T47D (cell line): ENCODE results near the gene DROSHA.

ENCODE experiments used
- DNase-seq, 2 experiments: peaks; one replicate each; pipeline versions ENCODE4 v3.0.0 to v3.0.0-alpha.2; 2011 to 2012; ENCODE audit warnings: low read depth in 1 of 2, low spot score in 1 of 2
- JUND ChIP-seq: IDR thresholded peaks from 2 replicates; pipeline ENCODE4 v1.6.1; 2012; ENCODE audit warnings: low read depth
- in situ Hi-C: cut with HindIII; loops from 2 replicates; pipeline ENCODE4 v1.10.0; 2016; ENCODE audit warnings: low sequenced_read_pairs, low pct_unique_long_range_greater_than_20kb

Gene DROSHA

DNA sequence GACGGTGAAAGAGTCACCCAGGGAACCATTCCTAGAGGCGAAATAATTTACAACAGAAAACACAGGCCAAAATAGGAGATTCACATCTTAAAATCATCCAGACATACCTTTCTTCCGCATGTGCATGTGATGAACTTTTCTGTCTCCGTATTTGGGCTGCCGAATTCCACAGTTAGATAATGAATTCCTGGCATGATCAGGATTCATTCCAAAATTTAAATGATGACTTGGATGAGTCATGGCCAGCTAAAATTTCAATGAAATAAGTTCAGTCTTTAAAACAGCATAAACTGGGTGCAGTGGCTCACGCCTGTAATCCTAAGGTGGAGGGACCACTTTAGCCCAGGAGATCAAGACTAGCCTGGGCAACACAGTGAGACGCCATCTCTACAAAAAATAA, 82.7 kb downstream of the DROSHA start:
- in situ Hi-C loops = no loop called here
- TF ChIP-seq JUND = no peak
- DNase-seq = no peak

DNA sequence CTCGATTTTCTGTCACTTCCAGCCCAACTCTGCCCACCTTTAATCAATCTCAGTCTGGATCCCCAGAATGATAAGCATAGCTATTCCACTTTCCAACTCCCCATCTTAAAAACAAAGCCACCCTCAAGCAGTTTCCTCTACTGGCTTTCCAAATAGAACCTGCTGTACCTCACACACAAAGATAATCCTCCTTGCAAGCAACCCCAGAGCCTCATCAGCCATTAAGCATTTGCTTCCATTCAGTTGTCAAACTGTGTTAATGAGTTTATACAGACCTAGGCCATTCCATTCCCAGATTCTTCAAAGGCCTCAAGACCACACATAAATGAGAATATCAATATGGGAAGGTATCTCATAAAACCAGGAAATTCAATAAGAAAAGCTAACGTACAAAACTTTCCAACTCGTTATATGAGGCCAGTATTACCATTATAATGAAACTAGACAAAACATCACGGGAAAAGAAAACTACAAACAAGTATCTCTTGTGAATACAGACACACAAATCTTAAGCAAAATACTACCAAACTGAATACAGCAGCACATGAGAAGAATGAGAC, 86.8 kb downstream of the DROSHA start:
- DNase-seq = no peak
- in situ Hi-C loops = no loop called here
- TF ChIP-seq JUND = no peak

DNA sequence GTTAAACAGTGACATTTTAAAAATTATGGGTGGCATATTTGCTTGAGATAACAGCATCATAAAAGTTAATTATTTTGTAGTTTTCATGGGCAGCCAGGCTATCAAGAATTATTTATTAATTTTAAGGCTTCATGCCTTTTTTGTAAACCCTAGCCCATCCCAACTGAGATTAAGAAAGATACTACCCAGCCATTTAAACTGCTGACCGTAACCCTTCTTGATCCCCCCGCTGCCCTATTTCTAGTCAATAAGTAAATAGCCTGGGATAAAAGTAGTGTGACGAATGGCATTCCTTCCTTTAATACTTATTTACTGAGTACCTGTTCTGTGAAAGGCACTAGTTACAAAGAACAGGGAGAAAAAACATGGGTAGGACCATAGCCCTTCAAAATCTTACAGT, 88.3 kb downstream of the DROSHA start:
- no peak for TF ChIP-seq JUND
- in situ Hi-C loops = no loop called here
- DNase-seq = no peak

DNA sequence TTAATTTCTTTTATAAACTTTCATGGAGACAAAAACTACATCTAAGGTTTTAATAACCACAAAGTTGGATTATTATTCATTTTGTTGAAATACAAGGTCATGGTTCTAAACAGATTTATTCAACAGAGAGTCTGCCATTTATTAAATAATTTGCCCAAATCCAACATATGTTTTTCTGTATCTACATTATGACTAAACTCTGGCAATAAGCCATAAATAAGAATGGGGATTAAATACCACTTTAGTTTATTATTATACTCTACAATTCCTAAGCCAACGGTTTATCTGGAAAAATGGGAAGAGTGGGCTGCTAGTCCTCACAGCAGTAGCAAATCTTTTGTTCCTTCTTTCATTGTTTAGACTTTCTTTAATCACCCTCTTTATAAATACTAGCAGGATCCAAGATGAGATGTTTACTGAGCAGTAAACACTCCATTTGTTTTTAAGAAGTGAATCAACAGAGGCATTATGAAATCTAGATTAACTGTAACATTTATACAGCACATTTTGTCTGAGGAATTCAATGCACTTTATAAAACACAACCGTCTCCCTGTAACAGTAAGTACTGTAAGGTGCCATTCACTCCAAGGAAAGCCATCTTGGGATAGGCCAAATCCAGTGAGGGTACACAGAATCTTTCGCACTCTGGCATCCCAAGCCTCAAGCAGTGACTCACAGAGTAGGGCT, 89.7 kb downstream of the DROSHA start:
- in situ Hi-C loops = no loop called here
- TF ChIP-seq JUND = no peak
- DNase-seq = no peak

DNA sequence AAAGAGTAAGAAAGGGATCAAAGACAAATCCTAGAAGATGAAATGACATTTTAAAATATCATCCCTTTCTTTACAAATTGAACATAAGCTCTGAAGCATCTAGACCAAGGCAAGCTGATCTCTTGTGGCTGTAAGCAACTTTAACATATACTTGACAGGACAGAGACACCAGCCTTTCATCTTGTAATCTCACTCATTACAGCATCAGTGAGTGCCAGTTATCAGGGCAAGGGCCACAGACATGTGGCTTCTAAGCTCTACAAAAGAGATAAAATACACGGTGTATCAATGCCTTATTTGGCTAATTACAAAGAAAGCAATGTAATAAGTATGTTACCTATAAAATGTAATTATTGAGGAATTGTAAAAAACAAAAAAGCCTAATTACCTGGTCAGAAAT, 95.0 kb downstream of the DROSHA start:
- in situ Hi-C loops = no loop called here
- DNase-seq = no peak
- no peak for TF ChIP-seq JUND

DNA sequence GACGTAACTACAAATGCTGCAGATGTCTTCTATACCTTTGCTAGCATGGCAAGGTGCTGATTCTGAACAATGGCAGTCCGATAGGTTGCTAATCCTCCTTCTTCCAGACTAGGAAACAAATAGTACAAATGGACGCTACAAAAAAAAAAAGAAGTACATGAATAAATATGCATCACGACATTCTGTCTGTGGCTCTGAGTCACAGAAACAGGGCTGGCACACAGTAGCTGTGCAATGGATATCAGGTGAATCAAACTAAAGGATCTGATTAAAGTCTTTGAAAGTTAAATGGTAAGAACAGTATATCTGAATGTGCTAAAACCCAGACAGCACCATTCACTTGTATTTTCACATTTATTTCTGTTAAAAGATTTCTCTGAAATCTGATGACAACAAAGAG, 96.2 kb downstream of the DROSHA start:
- DNase-seq = no peak
- in situ Hi-C loops = no loop called here
- TF ChIP-seq JUND = no peak

DNA sequence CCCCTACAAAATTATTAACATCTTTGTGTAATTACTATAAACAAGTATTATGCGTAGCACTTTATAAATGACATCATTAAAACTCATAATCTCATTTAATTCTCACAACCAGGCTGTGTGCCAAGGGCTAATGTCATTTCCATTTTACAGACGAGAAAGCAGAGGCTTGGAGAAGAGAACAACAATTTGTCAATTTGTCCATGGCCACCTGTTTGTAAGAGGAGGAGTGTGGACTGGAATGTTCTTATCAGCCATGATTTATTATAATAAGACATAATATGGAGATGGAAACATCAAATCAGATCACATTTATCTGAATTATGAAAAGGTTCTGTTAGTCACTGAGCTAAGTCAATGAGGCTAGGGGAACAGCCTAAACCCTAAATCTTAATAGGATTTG, 97.0 kb downstream of the DROSHA start:
- in situ Hi-C loops = no loop called here
- no peak for DNase-seq

DNA sequence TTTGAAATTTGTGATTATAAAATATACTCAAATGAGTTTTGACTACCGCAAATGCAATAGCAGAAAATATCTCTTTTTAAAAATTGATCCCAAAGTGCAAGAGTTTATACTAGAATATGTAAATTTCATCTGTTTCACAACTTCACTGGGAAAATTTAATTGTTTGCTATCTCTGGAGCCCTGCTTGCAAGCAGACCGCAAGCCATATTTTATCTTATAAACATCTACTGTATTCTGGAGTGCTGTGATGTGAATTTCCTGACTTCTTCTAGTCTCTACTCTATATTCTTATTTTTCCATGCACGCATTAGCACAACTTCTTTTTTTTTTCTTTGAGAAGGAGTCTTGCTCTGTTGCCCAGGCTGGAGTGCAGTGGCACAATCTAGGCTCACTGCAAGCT, 98.7 kb downstream of the DROSHA start:
- TF ChIP-seq JUND = no peak
- no peak for DNase-seq
- in situ Hi-C loops = no loop called here

More for the DNA sequence above, 97.0 kb downstream of the DROSHA start:
- TF ChIP-seq JUND = no peak

DNA sequence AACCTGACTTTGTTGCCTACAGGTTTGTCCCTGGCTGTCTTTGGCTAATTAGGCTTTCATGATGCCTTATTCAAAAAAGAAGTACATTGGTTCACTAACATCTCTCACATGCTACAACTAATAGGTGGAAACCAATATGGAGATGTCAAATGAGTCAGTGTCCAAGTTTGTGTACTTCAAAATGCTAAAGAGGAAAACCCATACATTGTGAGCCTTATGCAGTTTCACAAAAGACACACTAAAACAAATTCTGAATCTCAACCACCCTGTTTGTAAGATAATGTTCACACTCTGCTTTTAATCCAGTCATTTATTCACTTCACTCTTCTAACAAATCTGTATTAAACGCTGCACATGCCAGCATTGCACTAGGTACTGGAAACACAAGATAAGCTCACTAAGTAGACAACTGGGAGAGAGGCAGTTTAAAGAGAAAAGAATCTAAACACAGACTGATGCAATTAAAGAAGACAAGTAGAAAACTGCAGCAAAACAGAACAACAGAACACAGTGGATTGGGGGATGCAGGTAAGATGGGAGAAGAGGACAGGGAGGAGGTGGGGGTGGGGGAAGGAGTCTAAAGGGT, 104.1 kb downstream of the DROSHA start:
- in situ Hi-C loops = no loop called here
- TF ChIP-seq JUND = no peak
- no peak for DNase-seq

DNA sequence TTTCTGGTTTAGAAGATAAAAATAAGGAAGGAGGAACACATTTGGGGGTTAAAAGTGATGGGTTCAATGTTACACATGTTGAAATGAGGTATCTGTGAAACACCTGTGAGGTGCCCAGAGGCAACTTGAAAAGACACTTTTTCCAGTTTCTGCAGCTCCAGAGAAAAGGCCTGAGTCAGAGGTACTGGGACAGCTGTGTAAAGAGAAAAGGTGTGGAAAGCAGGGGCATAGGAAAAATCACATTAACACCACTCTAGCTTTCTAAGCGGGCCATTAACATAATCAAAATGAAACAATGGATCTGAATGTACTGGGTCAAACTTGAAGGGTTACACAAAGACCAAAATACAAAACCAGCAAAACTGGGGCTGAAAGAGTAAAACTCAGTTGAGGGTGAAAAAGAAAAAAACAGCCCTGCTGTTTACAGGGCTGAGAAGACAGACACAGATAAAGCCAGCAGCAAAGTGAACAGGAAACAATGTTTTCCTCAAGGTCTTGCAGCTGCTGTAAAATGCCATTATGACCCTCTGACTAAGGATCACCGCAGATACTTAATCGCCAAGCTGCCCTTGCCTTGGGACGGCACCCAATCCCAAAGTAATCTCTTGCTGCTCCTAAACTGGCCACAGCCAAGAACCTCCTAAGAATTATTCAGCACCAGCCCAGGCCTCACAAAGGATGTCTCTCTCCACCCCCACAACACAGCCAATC, 104.7 kb downstream of the DROSHA start:
- in situ Hi-C loops = no loop called here
- no peak for DNase-seq
- TF ChIP-seq JUND = no peak

DNA sequence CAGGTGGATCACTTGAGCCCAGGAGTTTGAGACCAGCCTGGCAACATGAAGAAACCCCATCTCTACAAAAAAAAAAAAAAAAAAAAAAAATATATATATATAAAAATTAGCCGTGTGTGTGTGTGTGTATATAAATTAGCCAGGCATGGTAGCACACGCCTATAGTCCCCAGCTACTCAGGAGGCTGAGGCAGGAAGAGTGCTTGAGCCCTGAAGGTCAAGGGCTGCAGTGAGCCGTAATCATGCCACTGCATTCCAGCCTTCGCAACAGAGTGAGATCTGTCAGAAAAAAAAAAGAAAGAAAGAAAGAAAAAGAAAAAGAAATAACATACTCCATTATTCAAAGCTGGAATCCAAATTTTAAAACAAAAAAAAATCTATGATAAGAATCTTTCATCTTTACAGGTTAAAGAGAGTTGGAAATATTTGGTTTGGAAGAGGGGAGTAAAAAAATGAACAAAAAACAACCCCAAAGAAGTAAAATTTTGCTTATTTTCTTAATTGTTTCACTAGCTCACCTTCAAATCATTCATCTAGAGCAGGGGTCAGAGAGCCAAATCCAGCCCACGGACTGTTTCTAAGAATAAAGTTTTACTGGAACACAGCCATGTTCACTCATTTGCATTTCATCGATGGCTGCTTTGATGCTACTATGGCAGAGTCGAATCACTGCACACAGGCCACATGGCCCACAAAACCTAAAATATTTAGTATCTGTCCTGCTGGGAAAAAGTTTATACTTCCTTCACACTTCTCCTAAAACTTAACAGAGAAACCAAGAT, 109.9 kb downstream of the DROSHA start:
- in situ Hi-C loops = no loop called here
- no peak for TF ChIP-seq JUND
- no peak for DNase-seq

DNA sequence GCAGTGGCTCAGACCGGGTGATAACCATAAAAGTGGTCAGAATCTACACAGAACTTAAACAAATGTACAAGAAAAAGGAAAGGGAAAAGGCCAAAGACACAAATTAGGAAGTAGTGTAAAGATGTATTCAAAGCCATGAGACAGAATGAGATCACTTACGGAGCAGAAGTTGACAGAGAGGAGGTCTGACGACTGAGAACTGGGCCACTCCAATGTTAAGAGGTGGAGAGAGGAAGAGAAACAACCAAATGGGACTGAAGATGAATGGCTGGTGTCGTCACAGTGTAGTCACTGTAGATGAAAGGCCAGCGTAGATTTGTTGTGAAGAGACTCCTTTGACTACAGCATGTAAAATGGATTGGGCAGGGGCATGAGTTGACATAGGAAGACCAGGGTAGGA, 114.4 kb downstream of the DROSHA start:
- no peak for TF ChIP-seq JUND
- in situ Hi-C loops = no loop called here
- no peak for DNase-seq
